ENCODE results near the gene IQUB. TPM values are rescaled to one million over a fixed set of nuclear protein-coding genes. Genes with fewer than 3 reads are reported as not detected.
"Not testable (repeated sequence)": the region's sequence is repeated elsewhere in the genome, so short reads cannot be mapped to it uniquely, and the experiment has no call there.

The IQUB gene
- total RNA-seq, 1 donor from 2014 or later, result not detected

DNA sequence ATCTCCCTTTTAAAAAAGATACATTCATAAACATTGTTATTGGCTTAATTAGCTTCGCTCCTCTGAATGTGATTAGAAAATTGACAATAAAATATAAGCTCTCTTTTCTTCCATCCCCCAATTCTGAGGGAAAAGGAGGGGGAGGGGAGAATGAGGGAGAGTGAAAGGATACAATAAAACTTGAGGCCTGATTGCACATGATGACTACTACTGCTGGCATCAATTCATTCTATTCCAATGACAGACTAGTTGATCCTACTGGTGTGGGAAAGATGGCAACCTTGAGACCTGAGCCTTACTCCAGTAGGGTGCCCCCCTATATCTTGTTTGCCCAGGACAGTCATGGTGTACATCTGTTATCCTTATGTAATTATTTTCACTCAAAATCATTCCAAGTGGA, 4.5 kb upstream of the IQUB start:
- no peaks in the 10 kb centered on the region for H3K36me3 ChIP-seq (ENCODE audit: control insufficient read depth, insufficient read depth, low read length)
- no peak overlapping the region for H3K4me3 ChIP-seq (ENCODE audit: low read depth, low read length)
- FAIRE-seq (no peak), DNase-seq (ENCODE audit: low read depth) (peak; percentile 6)
- TF ChIP-seq CTCF (IDR thresholded peaks at IDR 0.05; ENCODE audit: insufficient read depth, low read length, severe bottlenecking), result no peak
- H3K27me3 ChIP-seq (ENCODE audit: control insufficient read depth, insufficient read depth, low read length), result no peaks in the 10 kb centered on the region

DNA sequence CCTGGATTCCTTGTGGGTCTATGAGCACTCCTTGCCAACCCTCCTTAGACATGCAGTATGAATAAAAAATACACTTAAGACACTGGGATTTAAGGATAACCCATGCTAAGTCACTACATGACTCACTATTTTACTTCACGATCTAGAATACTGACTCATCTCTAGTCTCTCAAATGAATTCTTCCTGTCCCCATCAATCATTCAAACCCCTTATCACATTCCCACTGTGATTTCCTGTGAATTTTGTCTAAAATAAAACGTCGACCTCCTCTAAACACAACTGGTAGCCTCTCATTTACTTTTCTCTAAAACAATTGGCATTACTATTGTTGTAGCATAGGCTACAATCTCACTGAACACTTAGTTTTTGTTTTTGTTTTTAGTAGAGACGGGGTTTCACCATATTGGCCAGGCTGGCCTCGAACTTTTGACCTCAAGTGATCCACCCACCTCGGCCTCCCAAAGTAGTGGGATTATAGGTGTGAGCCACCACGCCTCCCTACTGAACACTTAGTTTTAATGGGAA, 3.9 kb upstream of the IQUB start:
- TF ChIP-seq CTCF (IDR thresholded peaks at IDR 0.05; ENCODE audit: insufficient read depth, low read length, severe bottlenecking), result no peak
- Histone ChIP-seq H3K4me3 (ENCODE audit: low read depth, low read length) (no peak overlapping the region), H3K27me3 (ENCODE audit: control insufficient read depth, insufficient read depth, low read length) (no peaks in the 10 kb centered on the region), H3K36me3 (ENCODE audit: control insufficient read depth, insufficient read depth, low read length) (no peaks in the 10 kb centered on the region)
- FAIRE-seq (no peak), DNase-seq (ENCODE audit: low read depth) (peak; percentile 89)

DNA sequence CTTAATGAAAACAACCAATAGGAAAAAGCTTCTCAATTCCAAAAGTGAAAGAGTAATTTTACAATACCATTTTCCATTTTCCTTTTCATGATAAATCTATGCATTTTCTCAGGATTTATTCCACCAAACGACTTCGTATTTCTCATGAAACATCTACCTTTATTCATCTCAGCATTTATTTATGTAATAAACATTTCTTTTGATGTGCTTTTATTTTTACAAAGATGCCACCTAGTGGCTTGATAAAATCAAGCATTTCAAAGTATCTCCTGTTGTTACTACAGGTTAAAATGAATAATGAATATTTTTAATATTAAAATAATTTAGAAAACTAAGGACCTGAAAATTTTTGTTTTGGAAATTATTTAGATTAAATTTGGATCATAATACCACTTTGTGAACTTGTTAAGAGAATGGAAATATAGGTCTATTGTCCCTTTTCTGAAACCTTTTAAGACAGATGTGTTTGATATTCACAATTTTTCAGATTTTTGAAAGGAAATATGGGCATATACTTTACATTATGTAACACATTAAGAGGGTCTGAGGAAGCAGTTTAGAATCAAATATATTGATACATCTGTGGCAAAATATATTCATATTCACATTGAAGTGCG, 2.7 kb upstream of the IQUB start:
- DNase-seq (ENCODE audit: low read depth) (peak; percentile 43), FAIRE-seq (no peak)
- no peaks in the 10 kb centered on the region for H3K27me3 ChIP-seq (ENCODE audit: control insufficient read depth, insufficient read depth, low read length)
- no peak overlapping the region for H3K4me3 ChIP-seq (ENCODE audit: low read depth, low read length)
- TF ChIP-seq CTCF (IDR thresholded peaks at IDR 0.05; ENCODE audit: insufficient read depth, low read length, severe bottlenecking), result peak; percentile 14
- no peaks in the 10 kb centered on the region for H3K36me3 ChIP-seq (ENCODE audit: control insufficient read depth, insufficient read depth, low read length)

- DNase-seq (ENCODE audit: low read depth), result no peak
- no peak overlapping the region for H3K4me3 ChIP-seq (ENCODE audit: low read depth, low read length)
- no peak for FAIRE-seq
Measured at GRCh38 chr7:123535517-123535916, 1.1 kb upstream of the IQUB start.

DNA sequence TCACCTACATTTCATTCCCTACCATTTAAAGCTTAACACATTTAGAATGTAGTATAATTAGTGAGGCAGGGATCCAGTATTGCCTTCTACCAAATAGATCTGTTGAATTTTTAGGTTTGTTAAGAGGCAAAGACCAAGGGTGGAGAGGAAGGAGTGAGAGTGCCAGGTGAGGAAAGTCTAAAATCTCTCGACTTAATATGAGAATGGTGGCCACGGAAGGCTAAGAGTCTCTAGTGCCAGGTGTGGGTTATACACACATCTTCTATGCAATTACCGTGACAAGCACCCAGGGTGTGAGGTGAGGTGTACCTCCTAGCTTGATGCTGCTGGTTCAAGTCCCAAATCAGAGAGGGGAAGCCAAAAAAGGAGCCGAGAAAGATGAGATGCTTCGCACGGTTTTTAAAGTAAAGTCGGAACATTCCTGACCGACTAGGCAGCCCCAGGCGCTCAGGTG, 439 bp downstream of the IQUB start:
- peak; percentile 3 for DNase-seq (ENCODE audit: low read depth)
- TF ChIP-seq CTCF (IDR thresholded peaks at IDR 0.05; ENCODE audit: insufficient read depth, low read length, severe bottlenecking), result no peak
- no peaks in the 10 kb centered on the region for H3K36me3 ChIP-seq (ENCODE audit: control insufficient read depth, insufficient read depth, low read length)
- FAIRE-seq, result no peak
- H3K27me3 ChIP-seq (ENCODE audit: control insufficient read depth, insufficient read depth, low read length), result no peaks in the 10 kb centered on the region
- peak overlapping the region; percentile 65 for H3K4me3 ChIP-seq (ENCODE audit: low read depth, low read length)

More at GRCh38 chr7:123535517-123535916, 1.1 kb upstream of the IQUB start:
- TF ChIP-seq CTCF (IDR thresholded peaks at IDR 0.05; ENCODE audit: insufficient read depth, low read length, severe bottlenecking), result no peak
- Histone ChIP-seq H3K27me3 (ENCODE audit: control insufficient read depth, insufficient read depth, low read length) (no peaks in the 10 kb centered on the region), H3K36me3 (ENCODE audit: control insufficient read depth, insufficient read depth, low read length) (no peaks in the 10 kb centered on the region)

DNA sequence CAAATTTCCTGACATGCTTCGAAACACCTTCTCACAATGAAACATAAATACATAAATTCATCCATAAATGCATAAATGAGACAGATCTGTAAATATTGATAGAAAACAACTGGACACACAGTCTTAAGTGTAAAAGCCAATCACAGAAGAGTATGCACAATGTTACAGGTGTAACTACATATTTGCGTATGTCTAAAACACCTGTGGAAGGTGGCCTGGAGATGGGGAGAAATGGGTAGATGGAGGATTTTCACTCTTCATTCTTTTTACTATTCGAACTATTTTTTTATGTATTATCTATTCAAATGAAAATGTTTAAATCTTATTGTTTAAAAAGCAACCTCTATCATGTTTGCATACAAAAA, 860 bp downstream of the IQUB start:
- H3K4me3 ChIP-seq (ENCODE audit: low read depth, low read length), result no peak overlapping the region
- DNase-seq (ENCODE audit: low read depth) (no peak), FAIRE-seq (no peak)

DNA sequence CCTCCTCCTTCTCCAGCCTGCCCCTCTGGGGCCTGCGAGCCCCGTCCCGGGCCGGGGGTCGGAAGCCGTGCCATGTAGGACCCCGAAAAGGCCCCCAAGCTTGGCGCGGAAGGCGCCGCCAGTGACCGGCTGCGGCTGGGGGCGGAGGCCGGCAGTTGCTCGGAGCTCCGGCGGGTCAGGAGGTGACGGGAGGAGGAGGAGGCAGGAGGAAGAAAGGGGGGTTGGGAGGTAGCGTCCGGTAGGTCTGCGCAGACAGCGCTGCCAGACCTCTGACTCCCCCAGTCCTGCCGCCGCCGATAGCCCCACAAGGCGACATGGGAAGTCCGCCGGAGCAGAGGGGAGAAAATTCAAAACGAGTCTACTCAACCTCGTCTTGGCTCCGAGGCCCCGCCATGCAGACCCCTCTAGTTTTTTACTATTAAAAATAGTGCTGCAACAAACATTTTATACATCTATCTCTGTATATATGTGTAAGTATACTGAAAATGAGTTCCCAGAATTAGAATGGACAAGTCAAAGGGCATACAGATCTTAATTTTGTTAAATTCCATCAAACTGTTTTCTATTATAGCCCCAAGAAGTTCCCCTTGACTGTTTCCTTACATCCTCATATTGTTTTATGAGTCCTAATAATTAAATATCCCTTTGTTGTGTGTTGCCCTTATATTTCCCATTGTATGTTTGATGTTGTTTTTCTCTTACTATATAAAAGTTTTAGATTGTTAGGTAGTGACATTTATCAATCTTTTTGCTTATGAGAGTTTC, 1.4 kb downstream of the IQUB start:
- H3K4me3 ChIP-seq (ENCODE audit: low read depth, low read length), result peak overlapping the region; percentile 17
- not testable (repeated sequence) for FAIRE-seq

More for the DNA sequence above, 860 bp downstream of the IQUB start:
- no peak for TF ChIP-seq CTCF (IDR thresholded peaks at IDR 0.05; ENCODE audit: insufficient read depth, low read length, severe bottlenecking)
- no peaks in the 10 kb centered on the region for H3K36me3 ChIP-seq (ENCODE audit: control insufficient read depth, insufficient read depth, low read length)
- H3K27me3 ChIP-seq (ENCODE audit: control insufficient read depth, insufficient read depth, low read length), result no peaks in the 10 kb centered on the region

DNA sequence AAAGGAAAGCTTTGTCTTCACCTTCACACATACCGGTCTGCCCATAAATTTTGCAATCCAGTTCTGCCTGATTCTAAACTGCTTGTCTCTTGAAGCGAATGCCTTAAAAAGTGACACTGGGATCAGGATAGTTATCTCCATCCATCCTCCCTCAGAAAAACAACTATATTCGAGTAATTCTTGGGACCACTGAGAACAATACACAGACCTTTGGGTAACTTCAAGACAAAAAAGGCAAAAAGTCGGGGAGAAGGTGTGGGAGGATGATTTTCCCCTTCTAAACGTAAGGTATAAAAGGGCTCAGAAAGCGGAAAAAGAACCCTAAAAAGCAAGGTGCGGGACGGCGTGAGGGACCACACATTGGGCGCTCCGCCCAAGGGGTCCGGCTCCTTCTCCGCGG, 2.1 kb downstream of the IQUB start:
- peak; percentile 7 for FAIRE-seq

More for the DNA sequence above, 1.4 kb downstream of the IQUB start:
- H3K36me3 ChIP-seq (ENCODE audit: control insufficient read depth, insufficient read depth, low read length); H3K27me3 ChIP-seq (ENCODE audit: control insufficient read depth, insufficient read depth, low read length); DNase-seq (ENCODE audit: low read depth): not testable (repeated sequence)

More for the DNA sequence above, 2.1 kb downstream of the IQUB start:
- DNase-seq (ENCODE audit: low read depth); H3K4me3 ChIP-seq (ENCODE audit: low read depth, low read length); H3K27me3 ChIP-seq (ENCODE audit: control insufficient read depth, insufficient read depth, low read length); H3K36me3 ChIP-seq (ENCODE audit: control insufficient read depth, insufficient read depth, low read length): not testable (repeated sequence)

Data from bronchial epithelial cell (primary cell).